Endodermal cell (in vitro differentiated cells): ENCODE results near the gene CRACR2B. TPM values are rescaled to one million over a fixed set of nuclear protein-coding genes. Genes with fewer than 3 reads are reported as not detected.

Source experiments
- DNase-seq: peaks from one replicate; pipeline ENCODE4 v3.0.0-alpha.2; 2017
- H3K27ac ChIP-seq: 2 replicates; pipeline ENCODE4 v1.5.1; 2013; ENCODE audit warnings: mild to moderate bottlenecking, low read depth, low read length, moderate library complexity
- H3K27me3 ChIP-seq: 2 replicates; pipeline ENCODE4 v1.6.1; 2013; ENCODE audit warnings: mild to moderate bottlenecking, low read length, moderate library complexity; ENCODE audit not compliant: insufficient read depth, control insufficient read depth, poor library complexity, severe bottlenecking
- H3K36me3 ChIP-seq: 2 replicates; pipeline ENCODE4 v1.7.0; 2013; ENCODE audit warnings: mild to moderate bottlenecking, low read length, moderate library complexity; ENCODE audit not compliant: control insufficient read depth, insufficient read depth
- H3K4me1 ChIP-seq: one replicate; pipeline ENCODE4 v1.7.0; 2013; ENCODE audit warnings: low read length; ENCODE audit not compliant: control insufficient read depth, insufficient read depth
- H3K4me3 ChIP-seq: 2 replicates; pipeline ENCODE4 v1.5.1; 2013; ENCODE audit warnings: mild to moderate bottlenecking, low read length, moderate library complexity
- H3K9ac ChIP-seq: 2 replicates; pipeline ENCODE4 v1.6.1; 2013; ENCODE audit warnings: mild to moderate bottlenecking, low read length, moderate library complexity; ENCODE audit not compliant: poor library complexity, severe bottlenecking; ENCODE audit errors: extremely low read depth
- H3K9me3 ChIP-seq: 2 replicates; pipeline ENCODE4 v1.6.1; 2013; ENCODE audit warnings: mild to moderate bottlenecking, low read length, moderate library complexity; ENCODE audit not compliant: control insufficient read depth
- H3K27ac Mint-ChIP-seq: 2 replicates; pipeline ENCODE4 v1.8.0; 2020; ENCODE audit warnings: mixed read lengths
- H3K27me3 Mint-ChIP-seq: 2 replicates; pipeline ENCODE4 v1.8.0; 2021; ENCODE audit warnings: mild to moderate bottlenecking, mixed read lengths; ENCODE audit not compliant: insufficient read depth
- H3K36me3 Mint-ChIP-seq: 2 replicates; pipeline ENCODE4 v1.8.0; 2020; ENCODE audit warnings: low read depth, mixed read lengths
- H3K4me1 Mint-ChIP-seq: 2 replicates; pipeline ENCODE4 v1.8.0; 2020; ENCODE audit warnings: mixed read lengths
- H3K4me3 Mint-ChIP-seq: 2 replicates; pipeline ENCODE4 v1.8.0; 2020; ENCODE audit warnings: mild to moderate bottlenecking, moderate library complexity, mixed read lengths
- H3K9me3 Mint-ChIP-seq: 2 replicates; pipeline ENCODE4 v1.8.0; 2020; ENCODE audit warnings: mild to moderate bottlenecking, mixed read lengths
- CTCF ChIP-seq: fragments of 200-600 bp; sonication (generic); conservative IDR thresholded peaks from 2 replicates; pipeline ENCODE4 v1.5.0; 2021; ENCODE audit warnings: antibody characterized with exemption, mild to moderate bottlenecking
- WGBS, 2 experiments: methylation state at CpG; one replicate each; pipeline versions ENCODE4 v1.1.5 to v1.1.7; 2013; ENCODE audit warnings: missing lambda C conversion rate in 2 of 2, mixed read lengths in 1 of 2; ENCODE audit not compliant: insufficient coverage in 1 of 2, insufficient read length in 1 of 2; 5-methylcytosine and 5-hydroxymethylcytosine counted together
- total RNA-seq, 2 donors: library from RNA; stranded (reverse); fragmentation: NEBNext Ultra II Directional in 1 of 2; extraction: Animal tissue kit (Norgen Biotek cat#: 25700) in 1 of 2; gene quantifications; 2 replicates in 1 of 2; 3 replicates in 1 of 2; pipeline ENCODE4 v1.2.1, GENCODE V29; 2021

CRACR2B gene
- total RNA-seq, 2 donors from 2014 or later, result 22.3 to 28.1 TPM

- TF ChIP-seq CTCF, result peak; percentile 51
- Histone ChIP-seq H3K4me3 (peak overlapping the region; percentile 88), H3K9ac (peak overlapping the region; percentile 68), H3K9me3 (no peaks in the 10 kb centered on the region), H3K27ac (no peak overlapping the region), H3K27me3 (no peaks in the 10 kb centered on the region), H3K4me1 (peaks cover 15% of the 10 kb centered on the region), H3K36me3 (peaks cover 31% of the 10 kb centered on the region)
- Mint-ChIP-seq H3K27ac (peak overlapping the region; percentile 84), H3K4me1 (peaks cover 14% of the 10 kb centered on the region), H3K9me3 (no peaks in the 10 kb centered on the region), H3K36me3 (peaks cover 17% of the 10 kb centered on the region), H3K27me3 (peaks cover 2% of the 10 kb centered on the region), H3K4me3 (peak overlapping the region; percentile 78)
- DNase-seq, result peak; percentile 74
- WGBS, 2 experiments, result 0% methylated on average over 18 to 53 of the region's 53 CpGs
These were observed 15.5 kb downstream of the CRACR2B start for GRCh38 chr11:843086-843734.

DNA sequence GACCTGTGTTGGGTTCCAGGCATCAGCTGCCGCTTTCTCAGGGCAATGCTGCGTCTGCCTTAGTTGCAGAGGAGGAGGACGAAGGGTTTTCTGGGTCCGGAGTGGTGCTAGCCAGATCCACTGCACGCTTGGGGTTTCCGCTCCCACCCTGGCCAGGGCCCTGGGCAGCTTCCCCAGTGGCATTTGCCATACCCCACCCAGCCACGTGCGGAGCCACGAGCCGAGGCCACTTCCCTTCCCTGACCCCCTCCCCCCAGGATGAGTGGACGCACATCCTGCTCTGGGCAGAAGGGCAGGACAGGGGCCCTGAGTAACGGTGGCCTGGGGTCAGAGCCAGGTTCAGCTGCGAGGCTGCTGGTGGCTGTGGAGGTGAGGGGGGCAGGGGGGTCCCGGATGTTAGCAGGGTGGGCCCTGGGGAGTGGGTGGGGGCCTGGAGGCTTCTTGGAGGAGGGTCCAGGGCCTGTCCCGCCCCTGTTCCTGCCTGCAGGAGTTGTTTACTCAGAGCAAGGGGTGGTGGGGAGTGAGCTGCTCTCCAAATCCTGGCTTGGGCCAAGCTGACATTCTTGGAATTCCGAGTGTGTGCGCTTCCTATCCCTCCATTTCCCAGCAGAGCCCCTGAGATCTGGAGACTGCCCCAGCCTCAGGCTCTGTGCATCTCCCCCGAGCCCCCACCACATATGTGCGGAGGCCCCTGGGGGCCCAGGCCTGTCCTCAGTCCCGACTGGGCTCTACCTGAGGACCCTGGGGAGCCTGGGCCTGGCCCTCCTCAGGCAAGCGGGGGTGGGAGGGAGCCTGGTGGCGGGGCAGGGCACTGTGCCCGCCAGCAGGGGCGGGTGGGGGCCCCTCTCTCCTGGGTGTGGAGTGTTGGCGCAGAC lies 16.3 kb downstream of the CRACR2B start:
- H3K27me3 Mint-ChIP-seq, result peaks cover 5% of the 10 kb centered on the region
- 1 to 5% methylated on average over 4 to 24 of the region's 25 CpGs for WGBS, 2 experiments

More for the DNA sequence above, 16.3 kb downstream of the CRACR2B start:
- Histone ChIP-seq H3K4me1 (peaks cover 17% of the 10 kb centered on the region), H3K9ac (peak overlapping the region; percentile 68), H3K9me3 (no peaks in the 10 kb centered on the region), H3K27ac (peak overlapping the region; percentile 34), H3K36me3 (peaks cover 23% of the 10 kb centered on the region), H3K4me3 (peak overlapping the region; percentile 88), H3K27me3 (no peaks in the 10 kb centered on the region)
- H3K4me1 Mint-ChIP-seq, result peaks cover 17% of the 10 kb centered on the region
- DNase-seq, result peak; percentile 96
- H3K36me3 Mint-ChIP-seq, result peaks cover 11% of the 10 kb centered on the region
- H3K4me3 Mint-ChIP-seq, result peak overlapping the region; percentile 78
- no peak for TF ChIP-seq CTCF
- H3K9me3 Mint-ChIP-seq, result no peaks in the 10 kb centered on the region
- H3K27ac Mint-ChIP-seq, result peak overlapping the region; percentile 90
